G401 (cell line): ENCODE data around the gene ASB8. TPM values are rescaled to one million over a fixed set of nuclear protein-coding genes. Genes with fewer than 3 reads are reported as not detected.
"Not testable (repeated sequence)": the region's sequence is repeated elsewhere in the genome, so short reads cannot be mapped to it uniquely, and the experiment has no call there.

Experiments used
- DNase-seq: peaks from one replicate; pipeline ENCODE4 v3.0.0-alpha.2; 2015; ENCODE audit warnings: low spot score
- in situ Hi-C: cut with HindIII; loops from 2 replicates; pipeline ENCODE4 v1.10.0; 2016; ENCODE audit warnings: low sequenced_read_pairs, mixed read lengths
- total RNA-seq: library from RNA; depleted of rRNA; stranded (reverse); fragments of >200 nt; shearing (Covaris generic); gene quantifications from 2 replicates; pipeline ENCODE4 v1.2.3, GENCODE V29; 2014

Gene ASB8
- total RNA-seq, 1 experiment from 2014 or later = 11.0 TPM

DNA sequence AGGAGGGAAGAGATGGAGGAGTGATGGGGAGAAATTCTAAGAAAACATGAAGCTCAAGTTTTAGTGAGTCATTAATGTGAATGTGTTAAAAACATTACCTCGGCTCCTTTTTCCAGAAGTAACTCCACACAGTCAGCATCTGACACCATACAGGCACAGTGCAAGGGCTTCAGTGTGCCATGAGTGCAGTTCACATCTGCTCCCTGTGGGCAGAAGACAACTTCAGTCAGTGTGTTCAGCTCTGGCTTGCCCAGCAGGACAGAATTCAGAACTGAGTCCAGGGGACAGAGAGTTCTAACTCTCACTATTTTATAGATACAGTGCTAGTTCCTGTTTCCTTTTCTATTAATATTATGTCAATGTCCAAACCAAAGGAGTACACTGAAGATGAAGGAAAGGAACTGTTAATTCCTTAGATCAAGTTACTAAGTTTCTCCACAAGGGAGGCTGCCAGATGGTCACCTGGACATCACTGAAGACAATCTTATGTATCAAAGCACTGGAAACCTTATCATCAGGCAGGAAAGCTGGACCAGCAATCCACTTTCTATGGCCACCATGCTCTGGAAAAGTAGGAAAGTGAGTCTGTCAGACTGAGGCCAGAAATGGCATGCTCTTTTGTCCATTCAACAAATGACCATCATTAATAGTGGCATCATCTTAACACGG lies 6.1 kb downstream of the ASB8 start:
- in situ Hi-C loops = no loop called here

DNA sequence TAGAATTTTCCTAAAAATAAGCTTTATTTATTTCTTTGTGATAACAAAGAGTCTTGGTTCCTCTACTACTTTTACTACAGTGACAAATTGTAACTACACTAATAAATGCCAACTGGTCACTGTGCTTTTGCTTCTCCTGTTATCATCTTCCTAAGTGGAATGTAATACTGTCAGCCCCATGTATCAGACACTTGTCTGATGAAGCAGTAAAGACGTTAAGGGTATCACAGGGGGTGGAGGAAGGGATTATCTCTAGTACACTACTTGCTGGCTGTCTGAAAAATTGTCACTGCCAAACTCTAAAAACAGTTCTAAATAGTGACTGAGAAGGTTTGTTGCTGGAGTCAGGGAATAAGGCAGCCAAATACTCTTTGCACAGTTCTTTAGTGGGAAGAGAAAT lies 11.3 kb downstream of the ASB8 start:
- DNase-seq = no peak
- in situ Hi-C loops = no loop called here

More for the DNA sequence above, 6.1 kb downstream of the ASB8 start:
- no peak for DNase-seq

DNA sequence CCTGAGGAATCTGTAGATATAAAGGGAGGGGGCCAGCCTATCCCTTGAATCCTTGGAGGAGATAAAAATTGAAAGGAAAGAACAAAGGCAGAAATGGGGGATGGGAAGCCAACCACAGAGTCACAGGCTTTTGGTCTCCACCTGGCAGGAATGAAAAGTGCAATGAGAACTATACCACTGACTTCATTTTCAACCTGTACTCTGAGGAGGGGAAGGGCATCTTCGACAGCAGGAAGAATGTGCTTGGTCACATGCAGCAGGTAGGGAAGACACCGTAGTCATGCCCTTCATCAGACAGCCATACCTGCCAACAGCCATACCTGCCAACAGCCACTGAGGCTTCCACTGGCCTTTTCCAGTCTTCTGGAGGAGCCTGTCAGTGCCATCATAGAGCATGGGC lies 13.4 kb downstream of the ASB8 start:
- in situ Hi-C loops = no loop called here
- DNase-seq = no peak

DNA sequence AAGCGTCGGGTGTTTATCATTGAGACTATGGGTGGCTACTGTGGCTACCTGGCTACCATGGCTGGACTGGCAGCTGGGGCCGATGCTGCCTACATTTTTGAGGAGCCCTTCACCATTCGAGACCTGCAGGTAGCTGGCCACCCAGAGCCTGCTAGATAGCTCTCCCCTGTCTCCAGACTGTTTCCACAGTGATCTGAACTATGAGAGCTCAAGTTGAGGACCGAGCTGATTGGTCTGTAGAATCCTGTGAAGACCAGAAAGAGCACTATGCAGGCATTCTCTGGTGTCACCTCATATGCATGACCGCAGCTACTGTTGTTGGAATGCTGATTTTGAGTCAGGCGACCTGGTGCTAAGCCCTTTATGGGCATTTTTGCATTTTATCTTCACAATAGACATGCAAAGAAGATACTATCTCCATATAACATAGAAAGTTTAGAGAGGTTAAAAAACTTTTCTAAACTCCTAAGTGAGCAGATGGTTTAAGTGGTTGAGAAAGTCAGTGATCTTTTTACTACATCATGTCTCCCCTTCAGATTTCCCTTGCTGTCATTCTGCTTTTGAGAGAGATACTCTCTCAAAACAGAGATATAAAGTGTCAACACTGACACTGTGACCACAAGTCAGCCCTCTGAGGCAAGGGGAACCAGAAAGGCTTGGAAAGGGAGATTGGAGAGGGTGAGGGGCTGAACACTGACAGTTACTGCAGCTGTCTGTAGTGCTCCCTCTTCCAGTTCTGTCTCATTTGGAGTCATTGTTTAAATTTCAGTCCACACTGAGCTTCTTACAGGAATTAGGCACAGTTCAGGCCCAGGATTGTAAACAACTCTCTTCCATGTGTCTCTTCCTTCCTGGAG lies 14.3 kb downstream of the ASB8 start:
- in situ Hi-C loops = no loop called here
- DNase-seq = no peak

DNA sequence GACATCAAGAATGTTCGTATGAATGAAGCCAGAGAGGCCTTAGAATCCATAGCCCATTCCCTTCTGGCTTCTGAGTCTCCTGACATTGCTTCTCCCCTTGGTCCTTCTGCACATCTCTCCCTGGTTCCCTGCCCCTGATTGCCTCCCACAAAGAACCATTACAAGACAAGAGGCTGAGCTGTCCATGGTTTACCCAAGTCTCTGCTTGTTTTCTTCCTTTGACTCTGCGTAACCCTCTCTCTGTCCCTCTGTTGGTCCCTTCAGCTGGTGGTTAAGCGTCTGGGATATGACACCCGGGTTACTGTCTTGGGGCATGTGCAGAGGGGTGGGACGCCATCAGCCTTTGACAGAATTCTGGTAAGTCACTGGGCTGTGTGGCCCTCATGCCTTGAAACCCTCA lies 22.3 kb downstream of the ASB8 start:
- DNase-seq = no peak
- in situ Hi-C loops = no loop called here

DNA sequence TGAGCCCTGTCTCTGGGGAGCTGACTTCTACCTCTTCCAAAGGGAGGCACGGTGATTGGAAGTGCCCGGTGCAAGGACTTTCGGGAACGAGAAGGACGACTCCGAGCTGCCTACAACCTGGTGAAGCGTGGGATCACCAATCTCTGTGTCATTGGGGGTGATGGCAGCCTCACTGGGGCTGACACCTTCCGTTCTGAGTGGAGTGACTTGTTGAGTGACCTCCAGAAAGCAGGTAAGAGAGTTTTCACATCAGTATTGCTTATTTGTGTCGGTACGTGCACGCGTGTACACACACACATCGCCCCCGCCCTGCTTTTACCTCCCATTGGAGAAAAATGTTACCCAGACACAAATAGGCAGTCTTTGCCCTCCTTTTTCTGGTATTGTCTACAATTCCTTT lies 24.5 kb downstream of the ASB8 start:
- DNase-seq = no peak
- in situ Hi-C loops = no loop called here

DNA sequence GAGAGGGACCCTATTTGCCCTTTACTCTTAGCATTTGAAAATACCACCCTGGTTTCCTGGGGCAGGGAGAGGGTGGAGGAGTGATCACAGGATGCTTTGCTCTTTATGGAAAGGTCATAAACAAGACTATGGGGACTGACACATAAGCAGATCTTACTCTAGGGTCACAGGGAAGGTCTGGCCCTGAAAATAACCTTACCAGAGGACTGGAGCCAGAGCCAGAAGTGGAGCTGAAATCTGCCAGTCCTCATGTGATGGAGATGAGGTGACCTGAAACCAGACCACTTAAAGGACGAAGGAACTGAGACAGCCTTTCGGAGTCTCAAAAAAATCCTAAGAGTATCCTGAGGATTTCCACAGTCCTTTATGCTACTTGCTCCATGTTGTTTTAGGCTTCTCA lies 25.8 kb downstream of the ASB8 start:
- DNase-seq = no peak
- in situ Hi-C loops = no loop called here

DNA sequence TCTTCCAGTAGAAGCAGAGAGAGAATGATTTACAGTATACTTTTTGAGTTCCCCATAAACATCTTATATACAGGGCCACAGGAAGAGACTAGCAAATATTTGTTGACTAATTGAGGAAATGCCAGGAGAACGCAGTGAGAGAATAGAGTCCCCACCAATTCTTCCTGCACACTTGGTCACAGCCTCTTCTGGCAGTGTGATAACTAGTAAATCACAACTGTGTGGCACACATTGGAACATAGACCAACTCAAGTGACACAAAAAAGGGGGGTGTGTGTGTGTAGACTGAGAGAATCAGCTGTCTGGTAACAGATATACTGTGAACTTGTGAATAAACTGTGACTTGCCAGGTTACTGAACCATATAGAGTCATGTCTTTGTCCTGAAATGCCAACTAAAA lies 27.9 kb downstream of the ASB8 start:
- in situ Hi-C loops = no loop called here

DNA sequence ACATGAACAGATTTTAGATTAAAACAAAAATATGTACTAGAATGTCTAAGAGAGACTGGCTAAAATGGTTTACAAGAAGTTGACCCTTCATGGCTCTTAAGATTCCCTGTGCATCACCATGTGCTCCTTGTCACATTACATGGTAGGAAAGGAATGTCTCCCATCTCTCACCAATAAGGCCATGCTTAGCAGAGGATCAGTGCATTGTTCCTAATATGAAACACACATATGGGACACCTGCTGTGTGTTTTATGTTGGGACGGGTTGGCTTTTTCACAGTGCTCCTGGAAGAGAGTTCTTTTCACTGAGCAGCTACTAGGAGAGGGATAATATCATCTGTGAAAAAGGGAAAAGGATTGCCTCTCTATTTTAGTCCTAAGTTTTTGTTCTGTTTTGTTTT lies 28.5 kb downstream of the ASB8 start:
- no peak for DNase-seq
- in situ Hi-C loops = no loop called here

More for the DNA sequence above, 27.9 kb downstream of the ASB8 start:
- DNase-seq = no peak

DNA sequence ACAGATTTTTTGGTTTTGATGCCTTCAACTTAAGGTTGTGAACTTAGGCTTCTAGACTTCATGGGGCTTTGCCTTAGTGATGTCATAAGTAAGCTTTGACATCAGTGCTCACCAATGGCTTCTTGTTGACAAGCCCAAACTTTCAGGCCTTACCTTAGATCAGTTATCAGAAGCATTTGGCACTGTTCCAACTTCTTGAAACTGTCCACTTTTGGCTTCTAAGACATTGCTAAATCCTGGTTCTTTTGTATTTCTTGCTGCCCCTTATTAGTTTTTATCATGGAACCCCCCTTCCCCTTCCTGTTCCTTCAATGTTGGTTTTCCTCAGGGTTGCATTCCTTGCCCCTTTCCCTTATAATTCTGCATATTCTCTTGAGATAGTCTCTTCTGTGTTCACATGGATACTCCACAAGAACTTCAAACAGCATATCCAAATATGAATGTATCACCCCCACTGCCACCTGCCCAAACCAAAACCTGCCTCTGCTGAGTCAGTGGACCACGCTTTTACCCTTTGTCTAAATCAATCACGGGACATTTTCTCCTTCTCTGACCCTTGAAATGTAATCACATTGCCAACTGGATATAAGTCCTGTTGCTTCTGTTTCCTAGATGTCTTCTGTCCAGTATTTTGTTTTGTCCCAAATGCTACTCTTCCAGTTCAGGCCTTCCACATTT lies 30.2 kb downstream of the ASB8 start:
- DNase-seq = peak; percentile 17

DNA sequence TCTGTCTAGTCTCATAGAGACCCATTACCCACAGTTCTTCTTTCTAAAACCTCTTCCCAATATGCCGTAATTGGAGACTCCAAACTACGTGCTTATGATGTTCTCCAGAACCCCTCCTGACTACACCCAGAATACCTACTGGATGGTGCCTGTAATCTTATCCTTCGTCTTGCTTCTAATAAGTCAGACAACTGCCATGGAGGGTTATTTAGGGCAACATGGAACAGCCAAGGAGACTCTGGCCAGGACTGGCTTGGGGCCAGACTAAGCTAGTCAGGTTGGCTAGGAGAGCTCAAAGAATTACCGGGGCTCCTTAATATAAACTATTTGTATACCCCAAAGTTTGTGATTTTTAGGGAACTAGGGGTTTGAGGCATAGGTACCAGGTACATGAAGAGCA lies 31.3 kb downstream of the ASB8 start:
- in situ Hi-C loops = no loop called here
- DNase-seq = peak; percentile 84

More for the DNA sequence above, 30.2 kb downstream of the ASB8 start:
- in situ Hi-C loops = no loop called here

DNA sequence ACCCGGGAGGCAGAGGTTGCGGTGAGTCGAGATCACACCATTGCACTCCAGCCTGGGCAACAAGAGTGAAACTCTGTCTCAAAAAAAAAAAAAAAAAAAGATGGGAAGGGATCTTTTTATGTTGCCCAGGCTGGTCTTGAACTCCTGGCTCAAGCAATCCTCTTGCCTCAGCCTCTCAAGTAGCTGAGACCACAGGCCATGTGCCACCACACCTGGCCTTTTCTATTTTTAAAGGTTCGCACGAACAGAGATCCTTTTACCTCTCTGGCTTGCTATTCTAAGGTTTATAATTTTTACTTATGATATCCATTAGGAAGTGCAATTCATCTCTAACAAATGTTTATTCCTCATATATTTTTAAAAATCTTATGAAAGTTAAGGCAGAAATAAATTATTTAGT lies 31.8 kb downstream of the ASB8 start:
- DNase-seq, in situ Hi-C loops: not testable (repeated sequence)

DNA sequence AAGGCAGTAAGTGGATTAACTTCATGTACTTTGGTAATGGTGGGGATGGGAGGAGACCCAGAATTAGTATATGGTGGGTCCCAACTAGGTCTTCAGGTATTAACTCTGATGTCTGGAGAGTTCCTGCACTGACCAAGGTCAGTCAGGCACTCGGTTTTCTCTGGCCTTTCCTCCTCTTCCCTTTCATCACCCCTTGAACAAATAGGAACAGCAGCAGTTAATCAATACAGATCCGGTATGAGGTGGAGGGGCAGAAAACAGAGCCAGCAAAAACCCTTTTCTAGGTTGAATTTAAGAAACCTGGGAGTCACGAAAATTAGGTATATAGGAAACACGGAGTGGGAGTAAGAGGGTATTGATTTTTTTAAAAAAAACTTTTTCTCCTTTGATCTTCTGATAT lies 34.1 kb downstream of the ASB8 start:
- DNase-seq = no peak
- in situ Hi-C loops = no loop called here

DNA sequence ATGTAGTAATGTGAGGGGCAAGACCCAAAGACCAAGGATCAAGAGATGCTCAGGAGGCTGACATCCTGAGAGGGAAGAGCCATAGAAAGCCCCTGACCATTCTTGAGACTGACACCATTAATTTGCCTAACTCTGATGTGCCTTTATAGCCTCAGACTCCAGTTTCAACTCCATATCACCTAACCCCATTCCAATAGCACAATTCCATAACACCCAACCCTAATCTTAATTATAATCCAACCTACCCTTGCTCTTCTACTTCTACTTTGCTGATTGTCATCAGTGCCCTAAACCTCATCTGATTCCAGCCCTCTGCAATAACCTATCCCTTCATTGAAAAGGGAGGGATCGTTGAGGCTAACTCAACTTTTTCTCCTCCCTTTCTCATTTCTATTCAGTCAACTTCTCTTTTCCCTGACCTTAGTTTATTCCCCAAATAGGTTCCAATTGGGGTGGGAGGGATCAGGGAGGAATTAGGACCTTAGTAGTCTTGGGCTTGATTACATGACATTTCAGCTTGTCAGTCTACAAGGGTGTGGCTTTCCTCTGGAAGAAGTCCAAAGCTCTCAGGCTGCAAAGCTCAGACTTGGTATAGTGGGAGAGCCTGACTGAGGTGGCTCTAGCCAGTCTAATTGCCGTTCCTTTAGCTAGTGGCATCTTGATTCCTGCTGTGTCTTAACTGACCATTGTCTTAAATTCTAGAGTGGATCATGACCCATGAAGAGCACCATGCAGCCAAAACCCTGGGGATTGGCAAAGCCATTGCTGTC lies 35.1 kb downstream of the ASB8 start:
- in situ Hi-C loops = no loop called here
- no peak for DNase-seq

DNA sequence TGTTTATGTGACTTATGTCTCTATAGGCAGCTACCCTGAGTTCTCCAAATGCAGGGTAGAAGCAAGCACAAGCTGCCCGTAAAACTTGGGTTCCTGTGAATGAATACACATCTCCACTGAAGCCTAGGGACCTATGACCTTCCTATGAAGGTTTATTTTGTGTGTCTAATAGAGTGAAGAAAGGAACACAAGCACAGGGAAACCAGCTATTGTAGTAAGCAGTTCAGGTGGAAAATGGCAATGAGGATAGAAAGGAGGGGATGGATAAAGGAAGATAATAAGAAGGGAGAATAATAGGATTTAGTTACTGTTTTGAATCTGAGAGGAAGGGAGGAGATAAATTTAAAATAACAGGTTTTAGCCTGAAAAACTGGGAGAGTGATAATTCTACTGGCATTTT lies 35.8 kb downstream of the ASB8 start:
- in situ Hi-C loops = no loop called here
- no peak for DNase-seq

DNA sequence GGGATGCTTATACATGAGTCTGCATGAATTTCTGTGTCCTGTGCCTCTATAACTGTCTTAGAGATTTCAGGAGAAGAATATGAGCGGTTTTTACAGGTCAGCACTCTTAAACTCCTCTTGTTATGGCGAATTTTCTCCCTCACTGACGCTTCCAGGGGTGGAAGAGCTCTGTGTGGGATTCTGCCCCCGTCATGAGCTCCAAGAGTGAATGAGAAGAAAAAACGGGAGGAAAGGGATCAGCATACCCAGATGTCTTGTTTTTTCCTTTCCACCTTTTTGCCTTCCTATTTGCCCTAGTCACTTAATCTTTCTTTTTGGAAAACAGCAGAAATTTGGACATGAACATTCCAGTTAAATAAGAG lies 37.5 kb downstream of the ASB8 start:
- in situ Hi-C loops = no loop called here
- DNase-seq = peak; percentile 61

DNA sequence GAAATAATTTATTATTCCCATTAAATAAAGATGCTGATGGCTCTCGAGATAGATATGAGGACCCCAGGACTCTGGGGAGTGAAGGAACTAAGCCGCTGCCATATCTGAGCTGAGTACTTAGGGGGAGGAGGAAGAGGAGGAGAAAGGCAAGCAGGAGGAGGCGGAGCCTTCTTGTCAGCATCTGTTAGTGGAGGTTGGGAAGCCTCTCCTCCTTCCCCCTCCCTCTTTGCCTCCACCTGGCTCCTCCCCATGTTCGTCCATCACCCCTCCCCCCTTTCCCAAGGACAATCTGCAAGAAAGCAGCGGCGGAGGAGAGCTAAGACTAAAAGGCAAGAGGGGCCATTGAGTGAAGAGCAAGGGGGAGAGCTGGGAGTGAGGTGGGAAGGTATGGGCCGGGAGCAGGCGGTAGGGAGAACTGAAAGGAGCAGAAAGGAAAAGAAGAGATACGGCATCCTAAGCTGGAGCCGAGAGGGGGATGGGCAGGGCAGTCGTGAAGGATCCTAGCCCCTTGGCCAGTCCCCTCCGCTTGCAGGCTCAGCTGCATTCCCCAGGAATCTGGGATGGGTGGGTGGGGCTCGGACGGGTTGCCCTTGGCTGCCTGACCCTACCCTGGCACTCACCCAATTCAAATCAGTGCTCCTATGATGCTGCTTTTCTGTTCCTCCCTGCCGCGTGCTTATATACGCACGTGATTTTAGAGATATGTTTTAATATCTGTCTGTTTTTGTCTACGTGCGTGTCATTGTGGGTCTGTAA lies 38.1 kb downstream of the ASB8 start, which contains the start of gene PFKM:
Gene PFKM, plus strand, starts transcription at position 287 of the 756 bp plus-strand sequence. CDS start 3,411 bp downstream, outside the sequence.
- in situ Hi-C loops = no loop called here

DNA sequence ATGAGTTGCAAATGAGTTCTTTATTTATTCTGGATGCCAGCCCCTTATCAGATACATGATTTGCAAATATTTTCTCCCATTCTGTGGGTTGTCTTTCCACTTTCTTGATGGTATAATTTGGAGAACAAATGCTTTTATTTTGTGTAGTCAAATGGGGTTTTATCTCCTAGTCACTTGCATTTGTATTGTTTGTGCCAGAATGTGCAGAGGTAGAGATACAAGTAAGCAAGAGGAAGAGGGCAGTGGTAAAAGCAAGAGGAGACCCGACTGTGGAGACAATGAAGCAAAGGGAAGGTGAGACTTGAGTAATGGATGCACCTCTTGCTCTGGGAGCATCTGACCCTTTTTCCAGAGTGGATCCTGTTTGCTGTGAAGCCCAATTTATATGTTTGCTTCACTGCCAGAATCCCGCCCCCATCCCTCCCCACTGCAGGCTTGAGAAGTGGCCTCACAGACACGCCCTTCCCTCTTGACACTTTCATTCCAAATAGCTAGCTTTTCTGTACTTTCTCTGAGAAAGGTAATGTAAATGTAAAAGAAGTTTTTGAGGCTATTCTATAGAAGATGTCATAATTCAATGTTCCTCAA lies 38.9 kb downstream of the ASB8 start:
- peak; percentile 19 for DNase-seq
- in situ Hi-C loops = no loop called here

More for the DNA sequence above, 38.1 kb downstream of the ASB8 start, which contains the start of gene PFKM:
- peak; percentile 99 for DNase-seq
